AG04449 (cell line): ENCODE data around the gene ANKMY1.
"Not testable (repeated sequence)": the region's sequence is repeated elsewhere in the genome, so short reads cannot be mapped to it uniquely, and the experiment has no call there.

ENCODE experiments used
- CTCF ChIA-PET: fragments of 350-600 bp; formaldehyde crosslinking; extraction: SDS; loops from one replicate; lab custom pipeline; 2021; ENCODE audit warnings: antibody characterized with exemption; lab: Yijun Ruan, JAX
- POLR2A ChIA-PET: fragments of 400-600, 350-600 bp; formaldehyde crosslinking; extraction: SDS; loops from one replicate; lab custom pipeline; 2020; ENCODE audit warnings: antibody characterized with exemption, inconsistent platforms; lab: Yijun Ruan, JAX
- DNase-seq: peaks from one replicate; pipeline ENCODE4 v3.0.0-alpha.2; 2010; ENCODE audit warnings: low read depth, low spot score
- H3K4me3 ChIP-seq: 2 replicates; pipeline ENCODE4 v1.5.1; 2011; ENCODE audit warnings: low read depth, mild to moderate bottlenecking, control low read depth, low read length
- CTCF ChIP-seq: IDR thresholded peaks from one replicate; pipeline ENCODE4 v1.5.1; 2011; ENCODE audit warnings: mild to moderate bottlenecking, moderate library complexity, low read length, control low read depth, inconsistent platforms; ENCODE audit not compliant: insufficient read depth; ENCODE audit errors: missing control alignments

The ANKMY1 gene

GRCh38 chr2:240539906-240540305 is 17.9 kb downstream of the ANKMY1 start:
- CTCF ChIA-PET, result no interaction called here
- no peak overlapping the region for H3K4me3 ChIP-seq
- POLR2A ChIA-PET, result no interaction called here
- no peak for DNase-seq
- no peak for TF ChIP-seq CTCF

GRCh38 chr2:240539101-240539500 is 18.7 kb downstream of the ANKMY1 start:
- CTCF ChIA-PET, result interaction anchor here (1.4 kb wide), 1 partner anchor 25 kb away, joined by 6 read pairs; no protein-coding TSS in a partner anchor
- DNase-seq, H3K4me3 ChIP-seq, POLR2A ChIA-PET: not testable (repeated sequence)

GRCh38 chr2:240538031-240538780 is 19.6 kb downstream of the ANKMY1 start:
- TF ChIP-seq CTCF, result no peak
- no peak for DNase-seq
- ChIA-PET POLR2A (no interaction called here), CTCF (interaction anchor here (1.4 kb wide), 1 partner anchor 24 kb away, joined by 6 read pairs; no protein-coding TSS in a partner anchor)
- H3K4me3 ChIP-seq, result no peak overlapping the region

GRCh38 chr2:240532031-240532775 is 25.6 kb downstream of the ANKMY1 start:
- ChIA-PET POLR2A (no interaction called here), CTCF (interaction anchor here (2.2 kb wide), 1 partner anchor 18 kb away, joined by 11 read pairs; no protein-coding TSS in a partner anchor)
- no peak for DNase-seq

GRCh38 chr2:240531038-240531437 is 26.8 kb downstream of the ANKMY1 start:
- no peak for DNase-seq
- CTCF ChIA-PET, result interaction anchor here (2.2 kb wide), 1 partner anchor 17 kb away, joined by 11 read pairs; no protein-coding TSS in a partner anchor
- POLR2A ChIA-PET, result no interaction called here
- no peak for TF ChIP-seq CTCF
- no peak overlapping the region for H3K4me3 ChIP-seq

More at GRCh38 chr2:240532031-240532775, 25.6 kb downstream of the ANKMY1 start:
- H3K4me3 ChIP-seq, result no peak overlapping the region
- TF ChIP-seq CTCF, result no peak

GRCh38 chr2:240530181-240530580 is 27.6 kb downstream of the ANKMY1 start:
- POLR2A ChIA-PET, result no interaction called here
- no peak for DNase-seq
- CTCF ChIA-PET, result interaction anchor here (2.2 kb wide), 2 partner anchors 16 kb away, joined by 7 to 11 read pairs; no protein-coding TSS in a partner anchor
- TF ChIP-seq CTCF, result no peak
- H3K4me3 ChIP-seq, result no peak overlapping the region
